ENCODE results near the gene EXOG. TPM values are rescaled to one million over a fixed set of nuclear protein-coding genes. Genes with fewer than 3 reads are reported as not detected.

The EXOG gene
- total RNA-seq, 4 donors from 2014 or later = 6.0 to 15.3 (median 10.8) TPM

DNA sequence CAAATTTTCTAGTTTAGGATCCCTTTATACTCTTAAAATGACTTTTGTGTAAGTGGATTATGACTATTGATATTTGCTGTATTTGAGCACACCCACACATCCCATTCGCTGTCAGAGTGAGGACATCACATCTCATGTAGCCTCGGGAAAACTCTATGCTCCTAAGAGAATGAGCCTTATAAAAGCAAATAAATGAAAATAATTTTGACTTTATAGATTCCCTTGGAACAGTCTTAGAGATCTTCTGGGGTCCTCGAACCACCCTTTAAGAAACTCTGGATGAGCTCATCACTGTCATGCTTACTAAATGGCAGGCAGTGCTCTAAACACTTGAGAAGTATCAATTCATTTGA is 16.1 kb upstream of the EXOG start:
- in situ Hi-C loops (cut with MboI; ENCODE audit: low pct_ligation_motif_present in 1 of 4, low pct_unique_long_range_greater_than_20kb in 1 of 4, low sequenced_read_pairs in 3 of 4) = loop anchor here (5.0 to 25.0 kb wide), 4 partner anchors 133 to 368 kb away; partner anchors contain the start of genes XYLB (in 3 of the 4), ACAA1 (in 1 of the 4) and MYD88 (in 1 of the 4)
- H3K4me1 ChIP-seq = no peaks in the 10 kb centered on the region
- peaks cover 0 to 26% (median 11%) of the 10 kb centered on the region in 4 donors for H3K36me3 ChIP-seq
- H3K4me3 ChIP-seq = no peak overlapping the region
- H3K27ac ChIP-seq = no peak overlapping the region
- H3K9me3 ChIP-seq = no peaks in the 10 kb centered on the region
- no peak for DNase-seq
- no peaks in the 10 kb centered on the region for H3K27me3 ChIP-seq
- 69 to 70% methylated on average over 2 to 3 of the region's 3 CpGs for WGBS, 2 donors (ENCODE audit: low coverage in 1 of 2)
- intact Hi-C loops (cut with DNase I; ENCODE audit: low total_unique reads) = no loop called here
- TF ChIP-seq CTCF (IDR thresholded peaks at IDR 0.05) (peak in 1 of 5 experiments; percentile 35), POLR2AphosphoS5 (IDR thresholded peaks at IDR 0.05) (no peak), POLR2A (IDR thresholded peaks at IDR 0.05) (no peak)

DNA sequence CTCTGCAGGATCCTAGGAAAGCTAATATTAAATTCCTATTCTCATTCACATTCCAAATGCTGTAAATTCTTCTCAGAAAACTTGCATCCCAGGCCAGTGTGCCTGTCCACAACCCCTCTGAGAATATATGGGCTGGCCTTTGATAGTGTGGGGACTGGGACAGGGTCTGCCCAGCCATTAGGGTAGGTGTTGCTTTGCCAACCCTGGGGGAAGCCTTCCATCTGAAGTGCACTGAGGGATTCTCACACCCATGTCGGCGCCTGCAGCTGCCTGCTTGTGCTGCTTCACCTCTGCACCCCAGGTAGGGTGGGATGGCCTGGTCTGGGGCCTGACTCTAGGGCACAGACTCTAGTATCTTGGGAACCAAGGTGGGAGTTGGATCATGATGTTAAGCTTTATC is 15.2 kb upstream of the EXOG start:
- no peak for DNase-seq
- Histone ChIP-seq H3K27me3 (no peaks in the 10 kb centered on the region), H3K4me1 (no peaks in the 10 kb centered on the region), H3K9me3 (no peaks in the 10 kb centered on the region), H3K27ac (no peak overlapping the region), H3K4me3 (no peak overlapping the region), H3K36me3 (peaks cover 0 to 26% (median 11%) of the 10 kb centered on the region in 4 donors)
- intact Hi-C loops (cut with DNase I; ENCODE audit: low total_unique reads) (no loop called here), in situ Hi-C loops (cut with MboI; ENCODE audit: low pct_ligation_motif_present in 1 of 4, low pct_unique_long_range_greater_than_20kb in 1 of 4, low sequenced_read_pairs in 3 of 4) (loop anchor here (5.0 to 25.0 kb wide), 4 partner anchors 134 to 369 kb away; partner anchors contain the start of genes XYLB (in 3 of the 4), ACAA1 (in 1 of the 4) and MYD88 (in 1 of the 4))
- 100% methylated on average over 2 of the region's 2 CpGs; no CpG with 5 or more reads in 1 of the 2 donors for WGBS, 2 donors (ENCODE audit: low coverage in 1 of 2)
- TF ChIP-seq POLR2AphosphoS5 (IDR thresholded peaks at IDR 0.05) (no peak), EP300 (IDR thresholded peaks at IDR 0.05; ENCODE audit: low read depth) (no peak), CTCF (IDR thresholded peaks at IDR 0.05) (no peak), POLR2A (IDR thresholded peaks at IDR 0.05) (no peak)

DNA sequence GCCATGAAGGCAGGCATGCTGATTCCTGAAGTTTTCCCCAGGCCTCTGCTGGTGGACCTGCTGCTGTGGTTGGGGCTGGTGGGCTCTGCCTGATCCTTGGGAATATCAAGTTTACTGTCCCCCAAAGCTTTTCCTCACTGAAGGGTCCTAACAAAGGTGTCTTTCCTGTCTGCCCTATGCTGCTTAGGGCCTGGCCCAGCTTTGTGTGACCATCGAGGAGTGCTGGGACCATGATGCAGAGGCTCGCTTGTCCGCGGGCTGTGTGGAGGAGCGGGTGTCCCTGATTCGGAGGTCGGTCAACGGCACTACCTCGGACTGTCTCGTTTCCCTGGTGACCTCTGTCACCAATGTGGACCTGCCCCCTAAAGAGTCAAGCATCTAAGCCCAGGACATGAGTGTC is 13.2 kb upstream of the EXOG start:
- Histone ChIP-seq H3K4me1 (no peaks in the 10 kb centered on the region), H3K9me3 (no peaks in the 10 kb centered on the region), H3K4me3 (no peak overlapping the region), H3K27me3 (no peaks in the 10 kb centered on the region), H3K27ac (no peak overlapping the region), H3K36me3 (peaks cover 0 to 26% (median 11%) of the 10 kb centered on the region in 4 donors)
- DNase-seq = no peak
- TF ChIP-seq POLR2A (IDR thresholded peaks at IDR 0.05) (no peak), POLR2AphosphoS5 (IDR thresholded peaks at IDR 0.05) (no peak), EP300 (IDR thresholded peaks at IDR 0.05; ENCODE audit: low read depth) (no peak), CTCF (IDR thresholded peaks at IDR 0.05) (no peak)
- WGBS, 2 donors (ENCODE audit: low coverage in 1 of 2) = 71% methylated on average over 6 of the region's 10 CpGs; no CpG with 5 or more reads in 1 of the 2 donors
- in situ Hi-C loops (cut with MboI; ENCODE audit: low pct_ligation_motif_present in 1 of 4, low pct_unique_long_range_greater_than_20kb in 1 of 4, low sequenced_read_pairs in 3 of 4) = loop anchor here (5.0 to 25.0 kb wide), 4 partner anchors 136 to 371 kb away; partner anchors contain the start of genes XYLB (in 3 of the 4), ACAA1 (in 1 of the 4) and MYD88 (in 1 of the 4)
- intact Hi-C loops (cut with DNase I; ENCODE audit: low total_unique reads) = no loop called here

DNA sequence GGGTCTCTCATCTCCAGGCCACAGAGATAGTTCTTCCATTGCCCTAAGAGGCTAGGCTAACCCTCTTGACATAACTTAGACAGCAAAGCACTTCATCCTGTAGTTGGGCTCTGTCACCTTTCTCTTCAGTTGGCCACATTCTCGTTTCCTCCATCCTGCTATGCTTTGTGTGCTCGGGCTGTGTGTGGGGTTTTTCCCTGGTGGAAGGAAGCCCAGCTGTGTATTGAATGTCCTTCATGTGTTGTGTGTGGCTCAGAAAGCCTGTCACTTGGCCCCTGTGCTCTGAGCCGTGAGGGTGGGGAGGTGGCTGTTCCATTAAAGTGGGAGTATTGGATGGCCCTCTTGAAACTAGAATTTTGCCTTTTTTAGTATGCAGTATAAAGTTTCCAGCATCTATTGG is 8.8 kb upstream of the EXOG start:
- Histone ChIP-seq H3K36me3 (peaks cover 0 to 7% (median 3%) of the 10 kb centered on the region in 4 donors), H3K4me3 (no peak overlapping the region), H3K27me3 (no peaks in the 10 kb centered on the region), H3K27ac (no peak overlapping the region), H3K4me1 (no peaks in the 10 kb centered on the region), H3K9me3 (no peaks in the 10 kb centered on the region)
- no peak for DNase-seq
- no peak for TF ChIP-seq POLR2AphosphoS5 (IDR thresholded peaks at IDR 0.05)
- no peak for TF ChIP-seq EP300 (IDR thresholded peaks at IDR 0.05; ENCODE audit: low read depth)
- no peak for TF ChIP-seq POLR2A (IDR thresholded peaks at IDR 0.05)
- TF ChIP-seq CTCF (IDR thresholded peaks at IDR 0.05) = no peak
- in situ Hi-C loops (cut with MboI; ENCODE audit: low pct_ligation_motif_present in 1 of 4, low pct_unique_long_range_greater_than_20kb in 1 of 4, low sequenced_read_pairs in 3 of 4) (loop anchor here in 3 of 4 donors (10.0 to 25.0 kb wide), 3 partner anchors 143 to 375 kb away; partner anchors contain the start of genes ACAA1 (in 1 of the 3), MYD88 (in 1 of the 3) and XYLB (in 1 of the 3)), intact Hi-C loops (cut with DNase I; ENCODE audit: low total_unique reads) (no loop called here)
- WGBS, 2 donors (ENCODE audit: low coverage in 1 of 2) = 76 to 83% methylated on average over 1 to 3 of the region's 3 CpGs
